ENCODE data around the gene GRID1. TPM values are rescaled to one million over a fixed set of nuclear protein-coding genes. Genes with fewer than 3 reads are reported as not detected.

Gene GRID1
- polyA plus RNA-seq, 1 of the 3 experiments (the other 2 are of a cell fraction) = 0.13 TPM

DNA sequence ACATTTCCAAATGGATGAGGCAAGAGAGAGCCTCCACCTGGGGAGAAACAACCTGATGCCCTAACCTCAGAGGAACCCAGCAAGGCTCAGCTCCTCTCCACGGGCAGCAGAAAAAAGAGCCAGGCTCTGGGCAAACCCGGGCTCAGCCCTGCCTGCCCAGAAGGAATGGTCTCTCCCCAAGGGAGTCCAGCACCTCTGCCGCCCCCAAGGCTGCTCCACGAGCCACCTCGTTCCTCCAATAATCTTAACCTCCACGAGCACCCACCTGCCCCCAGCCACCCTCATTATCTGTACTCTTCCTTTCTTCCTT, 154.2 kb downstream of the GRID1 start:
- 21% methylated on average over 5 of the region's 6 CpGs for WGBS (ENCODE audit: low lambda C conversion rate)
- no peak overlapping the region for H3K4me3 ChIP-seq (ENCODE audit: low read depth in 2 of 2, low read length in 1 of 2)
- peaks cover 0 to 10% of the 10 kb centered on the region in 2 experiments; a peak in 2 of 4 replicates for H3K4me1 ChIP-seq (ENCODE audit: control insufficient read depth in 1 of 2, insufficient read depth in 2 of 2, low read depth in 1 of 2, low read length in 1 of 2)
- POLR2A ChIA-PET = no interaction called here
- CTCF ChIA-PET = interaction anchor here (0.7 kb wide), 2 partner anchors 56 to 1496 kb away, joined by 3 read pairs; no protein-coding TSS in a partner anchor
- H3K27me3 ChIP-seq (ENCODE audit: insufficient read depth) = no peaks in the 10 kb centered on the region
- no peaks in the 10 kb centered on the region for H3F3A ChIP-seq (replicated peaks; ENCODE audit: insufficient read depth)
- H3K36me3 ChIP-seq (replicated peaks in 1 of 2; ENCODE audit: control insufficient read depth in 1 of 2, insufficient read depth in 2 of 2, low read length in 1 of 2) = no peaks in the 10 kb centered on the region
- H3K9me3 ChIP-seq = no peaks in the 10 kb centered on the region
- no peak overlapping the region for H2AFZ ChIP-seq (ENCODE audit: low read depth)
- no peak overlapping the region for H3K27ac ChIP-seq (ENCODE audit: low read depth in 2 of 2, low read length in 1 of 2)
- TF ChIP-seq, protein P1, sequence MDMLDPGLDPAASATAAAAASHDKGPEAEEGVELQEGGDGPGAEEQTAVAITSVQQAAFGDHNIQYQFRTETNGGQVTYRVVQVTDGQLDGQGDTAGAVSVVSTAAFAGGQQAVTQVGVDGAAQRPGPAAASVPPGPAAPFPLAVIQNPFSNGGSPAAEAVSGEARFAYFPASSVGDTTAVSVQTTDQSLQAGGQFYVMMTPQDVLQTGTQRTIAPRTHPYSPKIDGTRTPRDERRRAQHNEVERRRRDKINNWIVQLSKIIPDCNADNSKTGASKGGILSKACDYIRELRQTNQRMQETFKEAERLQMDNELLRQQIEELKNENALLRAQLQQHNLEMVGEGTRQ (IDR thresholded peaks at IDR 0.05; ENCODE audit: borderline replicate concordance, low read depth, low read length) = no peak
- TF ChIP-seq, protein P2, sequence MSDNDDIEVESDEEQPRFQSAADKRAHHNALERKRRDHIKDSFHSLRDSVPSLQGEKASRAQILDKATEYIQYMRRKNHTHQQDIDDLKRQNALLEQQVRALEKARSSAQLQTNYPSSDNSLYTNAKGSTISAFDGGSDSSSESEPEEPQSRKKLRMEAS (IDR thresholded peaks at IDR 0.05; ENCODE audit: low read depth) = no peak
- TF ChIP-seq JUND (IDR thresholded peaks at IDR 0.05) (no peak), EZH2phosphoT487 (IDR thresholded peaks at IDR 0.05; ENCODE audit: borderline replicate concordance, low read depth) (no peak), RFX5 (IDR thresholded peaks at IDR 0.05; ENCODE audit: low read length) (no peak), MXI1 (IDR thresholded peaks at IDR 0.05; ENCODE audit: low read depth, low read length) (no peak), SIN3A (IDR thresholded peaks at IDR 0.05; ENCODE audit: borderline replicate concordance, low read depth, low read length) (no peak), FOXM1 (IDR thresholded peaks at IDR 0.05; ENCODE audit: low read depth) (no peak), EP300 (IDR thresholded peaks at IDR 0.05; ENCODE audit: borderline replicate concordance in 1 of 2, low read depth in 1 of 2, low read length in 1 of 2) (no peak), NRF1 (IDR thresholded peaks at IDR 0.05; ENCODE audit: low read depth, low read length) (no peak)
- TF ChIP-seq, protein P3, sequence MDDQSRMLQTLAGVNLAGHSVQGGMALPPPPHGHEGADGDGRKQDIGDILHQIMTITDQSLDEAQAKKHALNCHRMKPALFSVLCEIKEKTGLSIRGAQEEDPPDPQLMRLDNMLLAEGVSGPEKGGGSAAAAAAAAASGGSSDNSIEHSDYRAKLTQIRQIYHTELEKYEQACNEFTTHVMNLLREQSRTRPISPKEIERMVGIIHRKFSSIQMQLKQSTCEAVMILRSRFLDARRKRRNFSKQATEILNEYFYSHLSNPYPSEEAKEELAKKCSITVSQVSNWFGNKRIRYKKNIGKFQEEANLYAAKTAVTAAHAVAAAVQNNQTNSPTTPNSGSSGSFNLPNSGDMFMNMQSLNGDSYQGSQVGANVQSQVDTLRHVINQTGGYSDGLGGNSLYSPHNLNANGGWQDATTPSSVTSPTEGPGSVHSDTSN (IDR thresholded peaks at IDR 0.05) = no peak
- H3K4me2 ChIP-seq = no peak overlapping the region
- no peaks in the 10 kb centered on the region for H3K79me2 ChIP-seq (ENCODE audit: insufficient read depth)
- no peak overlapping the region for H3K9ac ChIP-seq
- H4K20me1 ChIP-seq (ENCODE audit: insufficient read depth) = no peaks in the 10 kb centered on the region
- H3K9me2 ChIP-seq = no peaks in the 10 kb centered on the region
- no peak for DNase-seq

DNA sequence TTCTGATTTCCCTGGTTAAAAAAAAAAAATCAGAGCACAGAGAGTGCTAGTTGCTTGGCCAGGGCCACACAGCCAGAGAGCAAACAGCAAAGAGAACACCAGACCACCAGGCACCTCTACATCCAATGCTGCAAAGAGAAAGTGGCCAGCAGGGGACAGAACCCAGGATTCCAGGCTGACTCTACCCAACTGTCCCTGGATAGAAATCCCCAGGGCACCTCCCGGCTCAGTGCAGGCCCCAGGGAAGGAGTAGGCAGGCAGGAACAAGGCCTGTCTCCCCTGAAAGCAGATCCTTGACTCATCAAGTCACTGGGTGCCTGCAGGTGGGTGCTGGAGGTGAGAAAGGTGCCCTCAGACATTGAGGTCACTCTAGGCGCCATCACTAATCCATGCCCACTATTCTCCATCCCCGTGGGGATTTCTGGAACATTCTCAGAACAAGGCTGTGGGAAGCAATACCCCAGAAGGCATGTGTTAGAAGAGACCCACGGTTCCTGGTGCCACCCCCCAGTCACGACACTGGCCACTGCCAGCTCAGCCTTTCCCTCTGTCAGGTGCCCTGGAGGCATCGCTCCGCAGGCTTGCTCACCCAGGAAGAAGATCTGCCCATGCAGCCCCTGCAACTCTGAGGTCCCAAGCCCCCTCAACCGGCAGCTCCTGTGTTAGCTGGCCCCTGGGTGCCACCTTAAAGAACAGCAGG, 154.8 kb downstream of the GRID1 start:
- no peaks in the 10 kb centered on the region for H3K9me2 ChIP-seq
- no peaks in the 10 kb centered on the region for H4K20me1 ChIP-seq (ENCODE audit: insufficient read depth)
- ChIA-PET POLR2A (no interaction called here), CTCF (interaction anchor here (0.7 kb wide), 2 partner anchors 56 to 1496 kb away, joined by 3 read pairs; no protein-coding TSS in a partner anchor)
- H3K9me3 ChIP-seq = no peaks in the 10 kb centered on the region
- no peak overlapping the region for H3K4me2 ChIP-seq
- 31% methylated on average over 6 of the region's 8 CpGs for WGBS (ENCODE audit: low lambda C conversion rate)
- no peak for TF ChIP-seq POLR2AphosphoS5 (IDR thresholded peaks at IDR 0.05; ENCODE audit: low read depth, low read length)
- TF ChIP-seq, protein P2 (IDR thresholded peaks at IDR 0.05; ENCODE audit: low read depth) = no peak
- TF ChIP-seq GABPA (IDR thresholded peaks at IDR 0.05; ENCODE audit: low read depth) = no peak
- TF ChIP-seq SMC3 (IDR thresholded peaks at IDR 0.05; ENCODE audit: low read depth, low read length) = no peak
- no peak for TF ChIP-seq SIN3A (IDR thresholded peaks at IDR 0.05; ENCODE audit: borderline replicate concordance, low read depth, low read length)
- no peak overlapping the region for H2AFZ ChIP-seq (ENCODE audit: low read depth)
- no peak overlapping the region for H3K27ac ChIP-seq (ENCODE audit: low read depth in 2 of 2, low read length in 1 of 2)
- H3K4me1 ChIP-seq (ENCODE audit: control insufficient read depth in 1 of 2, insufficient read depth in 2 of 2, low read depth in 1 of 2, low read length in 1 of 2) = peaks cover 0 to 10% of the 10 kb centered on the region in 2 experiments; a peak in 2 of 4 replicates
- no peaks in the 10 kb centered on the region for H3K36me3 ChIP-seq (replicated peaks in 1 of 2; ENCODE audit: control insufficient read depth in 1 of 2, insufficient read depth in 2 of 2, low read length in 1 of 2)
- H3F3A ChIP-seq (replicated peaks; ENCODE audit: insufficient read depth) = no peaks in the 10 kb centered on the region
- no peak overlapping the region for H3K9ac ChIP-seq
- no peaks in the 10 kb centered on the region for H3K79me2 ChIP-seq (ENCODE audit: insufficient read depth)
- no peak for DNase-seq
- no peaks in the 10 kb centered on the region for H3K27me3 ChIP-seq (ENCODE audit: insufficient read depth)
- H3K4me3 ChIP-seq (ENCODE audit: low read depth in 2 of 2, low read length in 1 of 2) = no peak overlapping the region
